GM18498 (cell line): ENCODE results near the gene HNRNPA2B1.
"Not testable (repeated sequence)": the region's sequence is repeated elsewhere in the genome, so short reads cannot be mapped to it uniquely, and the experiment has no call there.

Source experiments
- ATAC-seq: cut with Tn5 transposase; IDR thresholded peaks from one replicate; pipeline ENCODE4 v1.9.1; 2021; ENCODE audit warnings: mild to moderate bottlenecking, moderate library complexity; ENCODE audit not compliant: unreplicated experiment

Gene HNRNPA2B1

DNA sequence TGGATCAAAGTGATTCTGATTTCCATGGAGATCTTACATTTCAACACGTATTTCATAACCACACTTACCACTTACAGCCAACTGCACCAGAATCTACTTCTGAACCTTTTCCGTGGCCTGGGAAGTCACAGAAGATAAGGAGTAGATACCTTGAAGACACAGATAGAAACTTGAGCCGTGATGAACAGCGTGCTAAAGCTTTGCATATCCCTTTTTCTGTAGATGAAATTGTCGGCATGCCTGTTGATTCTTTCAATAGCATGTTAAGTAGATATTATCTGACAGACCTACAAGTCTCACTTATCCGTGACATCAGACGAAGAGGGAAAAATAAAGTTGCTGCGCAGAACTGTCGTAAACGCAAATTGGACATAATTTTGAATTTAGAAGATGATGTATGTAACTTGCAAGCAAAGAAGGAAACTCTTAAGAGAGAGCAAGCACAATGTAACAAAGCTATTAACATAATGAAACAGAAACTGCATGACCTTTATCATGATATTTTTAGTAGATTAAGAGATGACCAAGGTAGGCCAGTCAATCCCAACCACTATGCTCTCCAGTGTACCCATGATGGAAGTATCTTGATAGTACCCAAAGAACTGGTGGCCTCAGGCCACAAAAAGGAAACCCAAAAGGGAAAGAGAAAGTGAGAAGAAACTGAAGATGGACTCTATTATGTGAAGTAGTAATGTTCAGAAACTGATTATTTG is 15.3 kb downstream of the HNRNPA2B1 start:
- ATAC-seq = peak; percentile 37

DNA sequence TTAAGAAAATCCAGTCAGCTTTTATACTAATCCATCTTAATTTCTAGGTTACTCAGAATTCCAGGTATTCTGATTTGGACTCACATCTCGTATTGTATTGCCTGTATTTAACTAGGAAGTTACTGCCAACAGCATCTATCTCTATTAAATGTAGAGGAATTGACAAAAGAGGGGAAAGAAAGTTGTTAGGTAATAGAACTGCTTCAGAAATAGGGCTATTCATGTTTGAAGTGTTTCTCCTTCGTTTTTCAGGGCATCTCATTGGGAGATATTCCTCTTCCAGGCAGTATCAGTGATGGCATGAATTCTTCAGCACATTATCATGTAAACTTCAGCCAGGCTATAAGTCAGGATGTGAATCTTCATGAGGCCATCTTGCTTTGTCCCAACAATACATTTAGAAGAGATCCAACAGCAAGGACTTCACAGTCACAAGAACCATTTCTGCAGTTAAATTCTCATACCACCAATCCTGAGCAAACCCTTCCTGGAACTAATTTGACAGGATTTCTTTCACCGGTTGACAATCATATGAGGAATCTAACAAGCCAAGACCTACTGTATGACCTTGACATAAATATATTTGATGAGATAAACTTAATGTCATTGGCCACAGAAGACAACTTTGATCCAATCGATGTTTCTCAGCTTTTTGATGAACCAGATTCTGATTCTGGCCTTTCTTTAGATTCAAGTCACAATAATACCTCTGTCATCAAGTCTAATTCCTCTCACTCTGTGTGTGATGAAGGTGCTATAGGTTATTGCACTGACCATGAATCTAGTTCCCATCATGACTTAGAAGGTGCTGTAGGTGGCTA is 16.1 kb downstream of the HNRNPA2B1 start:
- ATAC-seq = not testable (repeated sequence)

DNA sequence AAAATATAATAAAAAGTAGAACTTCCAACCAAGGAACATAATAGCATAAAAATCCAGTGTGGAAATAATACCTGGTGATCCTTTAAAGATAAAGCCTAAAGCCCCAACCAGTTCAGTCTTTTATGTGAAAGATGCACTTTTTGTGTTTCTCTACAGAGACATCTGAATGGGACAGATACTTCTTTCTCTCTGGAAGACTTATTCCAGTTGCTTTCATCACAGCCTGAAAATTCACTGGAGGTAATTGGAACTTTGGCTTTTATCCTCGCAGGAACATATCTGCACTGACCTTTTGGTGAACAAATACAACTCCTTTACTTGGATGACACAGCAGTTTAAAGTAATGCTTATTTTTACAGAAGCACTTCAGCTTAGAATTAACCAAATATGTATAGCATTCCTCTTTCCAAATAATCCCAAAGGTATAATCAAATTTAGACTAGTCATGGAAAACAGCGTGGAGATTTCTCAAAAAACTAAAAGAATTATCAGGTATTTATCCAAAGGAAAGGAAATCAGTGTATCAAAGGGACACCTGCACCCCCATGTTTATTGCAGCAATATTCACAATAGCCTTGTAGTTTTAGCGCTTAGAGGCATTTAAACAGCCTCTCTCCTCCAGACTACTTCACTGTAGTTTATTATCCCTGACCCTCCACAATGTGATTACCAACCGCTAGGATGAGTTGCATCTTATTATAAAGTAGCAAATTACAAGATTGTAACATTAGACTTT is 16.8 kb downstream of the HNRNPA2B1 start:
- ATAC-seq = no peak

DNA sequence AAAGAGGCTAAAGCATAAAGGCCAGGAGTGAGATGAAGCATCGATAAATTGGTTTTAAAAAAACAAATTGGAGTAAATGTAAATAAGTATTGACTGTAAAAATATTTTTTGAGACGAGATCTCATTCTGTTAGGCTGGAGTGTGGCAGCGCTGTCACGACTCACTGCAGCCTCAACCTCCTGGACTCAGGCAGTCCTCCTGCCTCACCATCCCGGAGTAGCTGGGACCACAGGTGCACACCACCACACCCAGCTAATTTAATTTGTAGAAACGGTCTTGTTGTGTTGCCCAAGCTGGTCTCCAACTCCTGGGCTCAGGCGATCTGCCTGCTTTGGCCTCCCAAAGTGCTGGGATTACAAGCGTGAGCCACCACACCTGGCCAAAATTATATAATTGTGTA is 17.8 kb downstream of the HNRNPA2B1 start:
- ATAC-seq = no peak

DNA sequence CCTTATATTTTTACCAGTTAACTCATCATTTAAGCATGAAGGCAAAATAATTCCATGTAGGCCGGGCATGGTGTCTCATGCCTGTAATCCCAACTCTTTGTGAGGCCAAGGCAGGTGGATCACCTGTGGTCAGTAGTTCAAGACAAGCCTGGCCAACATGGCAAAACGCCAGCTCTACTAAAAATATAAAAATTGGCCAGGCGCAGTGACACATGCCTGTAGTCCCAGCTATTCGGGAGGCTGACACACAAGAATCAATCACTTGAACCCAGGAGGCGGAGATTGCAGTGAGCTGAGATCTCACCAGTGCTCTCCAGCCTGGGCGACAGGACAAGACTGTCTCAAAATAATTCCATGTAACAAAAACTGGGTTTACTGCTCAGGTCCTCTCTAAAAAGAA is 18.3 kb downstream of the HNRNPA2B1 start:
- no peak for ATAC-seq

DNA sequence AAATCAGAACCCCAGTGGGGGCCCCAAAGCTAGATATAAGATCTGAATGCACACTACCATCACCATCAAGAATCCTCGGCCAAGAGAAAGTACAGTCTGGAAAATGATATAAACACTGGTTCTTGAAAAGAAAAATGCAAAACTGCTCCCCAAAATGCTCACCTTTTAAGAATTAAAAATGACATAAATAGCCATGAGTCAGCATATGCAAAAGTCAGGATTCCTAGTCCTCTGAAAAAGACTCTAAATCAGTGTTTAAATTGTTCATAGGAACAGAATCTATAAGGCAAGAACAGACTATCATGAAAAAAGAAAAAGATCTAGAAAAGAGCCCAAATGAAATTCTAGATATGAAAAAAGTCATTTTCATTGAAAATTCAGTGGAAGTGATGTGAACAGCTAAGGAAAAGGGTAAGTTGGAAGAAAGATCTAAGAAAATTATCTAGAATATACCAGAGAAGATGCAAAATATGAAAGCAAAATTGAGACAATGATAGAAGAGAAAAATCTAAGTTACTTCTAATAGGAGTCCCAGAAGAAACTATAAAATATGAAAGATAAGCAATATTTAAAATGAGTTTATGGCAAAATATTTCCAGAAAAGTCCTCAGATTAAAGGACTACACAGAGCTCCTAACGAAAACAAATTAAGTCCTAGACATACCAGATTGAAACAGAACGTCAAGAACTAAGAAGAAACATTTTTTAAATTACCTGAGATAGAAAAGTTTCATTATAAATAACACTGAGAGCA is 18.9 kb downstream of the HNRNPA2B1 start:
- no peak for ATAC-seq

DNA sequence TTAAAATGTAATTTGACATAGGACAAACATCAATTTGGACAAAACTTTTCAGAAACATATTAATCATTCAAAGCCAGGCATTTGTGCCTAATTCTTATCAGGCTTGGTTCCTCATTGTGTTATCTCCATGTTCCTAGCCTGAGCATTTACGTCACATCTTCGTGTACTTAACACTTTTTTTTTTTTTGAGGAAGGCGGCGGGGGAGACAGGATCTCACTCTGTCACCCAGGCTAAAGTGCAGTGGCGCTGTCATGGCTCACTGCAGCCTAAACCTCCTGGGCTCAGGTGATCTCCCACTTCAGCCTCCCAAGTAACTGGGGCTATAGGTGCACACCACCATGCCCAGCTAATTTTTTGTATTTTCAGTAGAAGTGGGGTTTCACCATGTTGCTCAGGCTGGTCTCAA is 19.8 kb downstream of the HNRNPA2B1 start:
- no peak for ATAC-seq

DNA sequence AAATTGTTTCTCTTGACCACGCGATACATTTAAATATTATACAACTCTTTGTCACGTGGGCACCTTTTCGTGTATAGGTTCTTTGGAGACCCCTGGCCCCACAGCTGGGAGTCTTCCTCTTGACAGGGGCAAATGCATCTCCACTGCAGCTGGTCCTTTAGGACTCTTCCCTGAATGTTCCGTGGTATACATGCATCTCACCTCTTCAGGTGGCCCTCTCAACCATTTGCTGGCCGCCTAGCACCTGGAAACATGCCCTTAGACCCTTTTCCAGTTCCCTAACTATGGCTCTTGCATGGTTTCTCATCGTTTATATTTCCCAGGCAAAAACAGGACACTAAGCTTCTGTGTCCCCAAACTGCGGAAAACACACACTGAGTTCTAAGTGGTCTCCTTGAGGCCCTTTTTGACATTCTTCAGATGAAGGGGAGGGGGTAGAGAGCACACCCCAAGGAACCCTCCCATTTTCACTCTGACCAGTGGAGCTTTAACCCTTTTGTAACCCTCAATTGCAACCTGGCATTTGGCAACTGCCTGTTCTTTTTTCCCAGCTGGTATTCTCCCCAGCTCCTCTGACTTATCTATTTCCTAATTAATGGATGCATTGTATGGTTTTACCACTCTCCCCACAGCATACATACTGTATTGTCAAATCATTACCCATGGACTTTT is 20.6 kb downstream of the HNRNPA2B1 start:
- no peak for ATAC-seq

DNA sequence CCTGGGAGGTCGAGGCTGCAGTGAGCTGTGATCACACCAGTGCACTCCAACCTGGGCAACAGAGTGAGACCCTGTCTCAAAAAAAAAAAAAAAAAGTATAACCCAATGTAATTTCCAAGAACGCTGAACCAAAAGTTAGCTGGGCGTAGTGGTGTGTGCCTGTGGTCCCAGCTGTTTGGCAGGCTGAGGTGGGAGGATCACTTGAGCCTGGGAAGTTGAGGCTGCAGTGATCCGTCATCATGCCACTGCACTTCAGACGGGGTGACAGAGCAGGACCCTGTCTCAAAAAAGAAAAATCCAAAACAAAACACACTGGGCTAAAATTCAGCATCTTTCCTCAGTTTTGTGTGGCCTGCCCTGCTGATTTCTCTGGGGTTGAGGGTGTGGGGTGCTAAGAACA is 21.1 kb downstream of the HNRNPA2B1 start:
- no peak for ATAC-seq

DNA sequence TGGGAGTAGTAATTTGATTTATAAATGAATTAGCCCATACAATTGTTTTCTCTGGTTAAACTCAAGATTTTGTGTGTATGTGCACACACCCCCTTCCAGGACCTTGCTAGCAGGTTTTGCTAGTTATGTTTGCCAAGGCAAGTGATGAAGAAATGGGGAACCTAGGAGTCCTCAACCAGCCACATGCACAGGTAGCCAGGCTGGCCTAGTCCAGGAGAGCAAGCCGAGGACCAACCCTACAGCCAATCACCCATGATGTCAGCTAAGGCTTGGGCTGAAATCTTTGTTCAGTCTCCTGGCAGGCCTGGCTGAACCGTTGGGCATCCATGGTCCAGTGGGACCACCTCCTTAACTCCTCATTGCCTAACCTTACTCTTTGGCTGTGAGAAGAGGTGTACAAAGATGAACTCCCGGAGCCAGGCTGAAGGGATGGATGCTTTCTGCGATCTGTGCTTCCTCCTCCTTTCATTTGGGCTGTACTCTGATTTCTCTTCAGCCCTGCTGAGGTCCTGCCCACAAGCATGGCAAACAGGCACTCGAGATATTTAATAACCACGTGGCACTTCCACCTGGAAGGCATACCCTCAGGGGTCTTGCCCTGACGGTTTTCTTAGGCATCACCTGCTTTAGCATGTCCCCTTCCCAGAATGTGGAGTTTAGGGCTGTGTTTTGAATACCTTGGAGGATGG is 22.1 kb downstream of the HNRNPA2B1 start:
- no peak for ATAC-seq

DNA sequence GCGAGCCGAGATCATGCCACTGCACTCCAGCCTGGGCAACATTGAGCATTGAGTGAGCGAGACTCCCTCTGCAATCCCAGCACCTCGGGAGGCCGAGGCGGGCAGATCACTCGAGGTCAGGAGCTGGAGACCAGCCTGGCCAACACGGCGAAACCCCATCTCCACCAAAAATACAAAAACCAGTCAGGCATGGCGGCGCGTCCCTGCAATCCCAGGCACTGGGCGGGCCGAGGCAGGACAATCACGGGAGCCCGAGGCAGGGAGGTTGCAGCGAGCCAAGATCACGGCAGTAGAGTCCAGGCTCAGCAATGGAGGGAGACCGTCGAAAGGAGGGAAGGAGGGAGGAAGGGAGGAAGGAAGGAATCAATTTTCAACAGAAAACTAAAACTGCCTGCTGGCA is 23.3 kb downstream of the HNRNPA2B1 start:
- not testable (repeated sequence) for ATAC-seq

DNA sequence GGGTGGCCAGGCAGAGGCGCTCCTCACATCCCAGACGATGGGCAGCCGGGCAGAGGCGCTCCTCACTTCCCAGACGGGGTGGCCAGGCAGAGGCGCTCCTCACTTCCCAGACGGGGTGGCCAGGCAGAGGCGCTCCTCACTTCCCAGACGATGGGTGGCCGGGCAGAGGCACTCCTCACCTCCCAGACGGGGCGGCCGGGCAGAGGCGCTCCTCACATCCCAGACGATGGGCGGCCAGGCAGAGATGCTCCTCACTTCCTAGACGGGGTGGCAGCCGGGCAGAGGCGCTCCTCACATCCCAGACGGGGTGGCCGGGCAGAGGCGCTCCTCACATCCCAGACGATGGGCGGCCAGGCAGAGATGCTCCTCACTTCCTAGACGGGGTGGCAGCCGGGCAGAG is 23.9 kb downstream of the HNRNPA2B1 start:
- not testable (repeated sequence) for ATAC-seq

DNA sequence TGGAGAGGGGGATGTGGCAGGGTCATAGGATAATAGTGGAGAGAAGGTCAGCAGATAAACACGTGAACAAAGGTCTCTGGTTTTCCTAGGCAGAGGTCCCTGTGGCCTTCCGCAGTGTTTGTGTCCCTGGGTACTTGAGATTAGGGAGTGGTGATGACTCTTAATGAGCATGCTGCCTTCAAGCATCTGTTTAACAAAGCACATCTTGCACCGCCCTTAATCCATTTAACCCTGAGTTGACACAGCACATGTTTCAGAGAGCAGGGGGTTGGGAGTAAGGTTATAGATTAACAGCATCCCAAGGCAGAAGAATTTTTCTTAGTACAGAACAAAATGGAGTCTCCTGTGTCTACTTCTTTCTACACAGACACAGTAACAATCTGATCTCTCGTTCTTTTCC is 24.6 kb downstream of the HNRNPA2B1 start:
- not testable (repeated sequence) for ATAC-seq

DNA sequence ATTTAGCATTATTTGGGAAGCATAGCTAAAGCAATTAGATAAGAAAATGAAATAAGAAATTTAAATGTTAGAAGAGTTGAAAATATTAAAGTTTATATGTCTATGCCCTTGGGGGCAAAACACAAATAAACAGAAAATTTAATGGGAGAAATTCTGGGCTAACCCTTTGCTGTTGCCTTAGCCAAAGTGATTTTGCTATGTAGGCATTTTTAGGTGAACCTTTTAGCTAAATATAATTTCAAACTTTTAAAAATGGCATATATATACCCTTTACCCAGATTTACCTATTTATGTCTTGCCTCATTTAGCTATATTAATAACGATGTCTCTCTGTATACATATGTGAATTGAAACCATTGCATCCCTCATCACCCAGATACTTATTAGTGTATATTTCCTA is 28.5 kb downstream of the HNRNPA2B1 start:
- no peak for ATAC-seq

DNA sequence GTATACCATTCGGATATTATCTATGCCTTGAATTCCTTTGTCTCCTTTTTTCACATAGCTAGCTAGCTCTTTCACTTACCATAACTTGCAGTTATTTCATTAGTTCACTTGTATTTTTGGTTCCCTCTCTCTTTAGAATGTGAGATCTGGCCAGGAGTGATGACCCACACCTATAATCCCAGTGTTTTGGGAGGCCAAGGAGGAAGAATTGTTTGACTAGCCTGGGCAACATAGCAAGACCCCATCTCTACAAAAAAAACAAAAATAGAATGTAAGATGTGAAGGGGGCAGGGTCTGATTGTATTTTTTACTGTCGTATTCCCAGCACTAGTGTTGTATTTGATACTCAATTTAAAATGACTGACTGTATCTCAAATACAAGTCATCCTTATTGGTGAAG is 28.9 kb downstream of the HNRNPA2B1 start:
- no peak for ATAC-seq

DNA sequence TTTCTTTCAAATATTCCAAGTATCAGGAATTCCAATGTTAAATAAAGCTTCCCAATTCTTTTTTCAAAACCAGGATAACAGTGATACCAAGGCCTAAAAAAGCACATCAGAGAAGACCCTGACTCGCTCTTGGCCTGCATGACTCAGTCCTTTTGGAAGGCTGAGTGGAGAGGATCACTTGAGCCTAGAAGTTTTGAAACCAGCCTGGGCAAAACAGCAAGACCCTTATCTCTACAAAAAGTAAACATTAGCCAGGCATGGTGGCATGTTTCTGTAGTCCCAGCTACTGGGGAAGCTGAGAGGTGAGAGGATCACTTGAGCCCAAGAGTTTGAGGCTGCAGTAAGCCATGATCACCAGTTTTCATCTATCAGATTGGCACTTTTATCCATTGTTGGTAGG is 29.9 kb downstream of the HNRNPA2B1 start:
- ATAC-seq = no peak

DNA sequence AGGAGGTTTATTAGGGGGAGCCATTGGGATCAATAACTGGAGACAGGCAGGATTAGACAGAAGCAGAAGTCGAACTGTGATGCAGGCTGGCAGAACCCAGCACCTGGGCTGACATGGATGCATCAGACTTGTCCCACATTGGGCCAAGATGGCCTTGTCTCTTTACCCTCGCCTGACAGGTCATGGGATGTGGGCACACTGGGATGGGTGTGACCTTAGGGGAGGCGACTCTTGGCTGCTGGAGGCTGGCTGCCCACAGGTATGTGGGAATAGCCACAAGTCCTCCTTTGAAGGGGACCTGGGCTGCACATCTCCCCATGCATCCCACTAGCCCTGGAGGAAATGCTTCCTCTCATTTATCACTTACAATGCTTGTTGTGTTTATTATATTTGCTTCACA is 31.3 kb downstream of the HNRNPA2B1 start:
- ATAC-seq = no peak

DNA sequence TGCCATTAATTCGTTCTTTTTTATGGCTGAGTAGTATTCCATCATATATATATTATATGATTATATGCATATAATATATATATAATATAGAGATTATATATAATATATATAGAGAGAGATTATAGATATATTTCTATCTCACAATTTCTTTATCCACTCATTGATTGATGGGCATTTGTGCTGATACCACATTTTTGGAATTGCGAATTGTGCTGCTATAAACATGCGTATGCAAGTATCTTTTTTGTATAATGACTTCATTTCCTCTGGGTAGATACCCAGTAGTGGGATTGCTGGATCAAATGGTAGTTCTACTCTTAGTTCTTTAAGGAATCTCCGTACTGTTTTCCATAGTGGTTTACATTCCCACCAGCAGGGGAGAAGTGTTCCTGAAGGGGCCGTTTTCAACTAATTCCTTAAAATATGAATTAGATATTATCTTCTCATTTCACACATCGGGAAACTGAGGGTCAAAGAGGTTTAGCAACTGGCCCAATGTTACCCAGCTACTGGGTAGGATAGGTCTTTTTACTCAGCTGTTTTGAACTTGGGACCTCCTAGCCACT is 32.0 kb downstream of the HNRNPA2B1 start:
- no peak for ATAC-seq

DNA sequence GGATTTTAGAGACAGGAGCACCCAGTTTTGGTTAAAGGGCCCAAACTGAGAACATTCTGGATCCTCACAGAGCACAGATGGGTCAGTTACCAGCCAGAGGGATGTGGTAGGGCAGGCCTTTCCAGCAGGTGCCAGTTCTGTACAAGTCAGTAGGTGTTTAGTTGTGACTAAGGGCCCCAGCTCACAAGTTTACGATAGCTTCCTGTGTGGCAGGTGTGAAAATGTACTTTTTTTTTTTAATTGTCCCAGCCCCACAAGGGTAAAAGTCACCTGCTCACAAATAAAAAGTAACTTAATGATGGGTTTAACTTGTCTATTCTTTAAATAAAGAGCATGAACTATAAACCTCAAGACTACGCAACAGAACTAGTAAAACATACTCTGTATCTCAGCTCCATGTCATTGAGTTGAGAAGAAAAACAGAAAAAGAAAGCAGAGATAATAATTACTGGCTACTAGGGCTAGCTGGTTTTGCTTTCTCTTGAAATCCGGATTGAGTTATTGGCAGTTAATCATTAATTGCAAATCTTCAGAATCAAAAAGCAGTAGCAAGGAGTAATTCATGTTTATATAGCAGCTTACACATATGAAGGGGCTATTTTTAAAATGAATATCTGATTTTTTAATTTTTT is 33.1 kb downstream of the HNRNPA2B1 start:
- peak; percentile 91 for ATAC-seq
